LNCAP (cell line): ENCODE data around the gene BUB3.

Experiments
- CTCF ChIP-seq: fragments of 450-650 bp; IDR thresholded peaks from 2 replicates; pipeline ENCODE4 v1.5.1; 2017; ENCODE audit warnings: mild to moderate bottlenecking

Gene BUB3

GRCh38 chr10:123166618-123167017 is 12.4 kb downstream of the BUB3 start:
- TF ChIP-seq CTCF: no peak

GRCh38 chr10:123170961-123171360 is 16.8 kb downstream of the BUB3 start:
- TF ChIP-seq CTCF: no peak

GRCh38 chr10:123175389-123176387 is 21.5 kb downstream of the BUB3 start:
- no peak for TF ChIP-seq CTCF

- no peak for TF ChIP-seq CTCF
These were observed 26.2 kb downstream of the BUB3 start for GRCh38 chr10:123180101-123181090.

- no peak for TF ChIP-seq CTCF
These were observed 29.5 kb downstream of the BUB3 start for GRCh38 chr10:123183724-123184123.

GRCh38 chr10:123187781-123188180 is 33.6 kb downstream of the BUB3 start:
- no peak for TF ChIP-seq CTCF

DNA sequence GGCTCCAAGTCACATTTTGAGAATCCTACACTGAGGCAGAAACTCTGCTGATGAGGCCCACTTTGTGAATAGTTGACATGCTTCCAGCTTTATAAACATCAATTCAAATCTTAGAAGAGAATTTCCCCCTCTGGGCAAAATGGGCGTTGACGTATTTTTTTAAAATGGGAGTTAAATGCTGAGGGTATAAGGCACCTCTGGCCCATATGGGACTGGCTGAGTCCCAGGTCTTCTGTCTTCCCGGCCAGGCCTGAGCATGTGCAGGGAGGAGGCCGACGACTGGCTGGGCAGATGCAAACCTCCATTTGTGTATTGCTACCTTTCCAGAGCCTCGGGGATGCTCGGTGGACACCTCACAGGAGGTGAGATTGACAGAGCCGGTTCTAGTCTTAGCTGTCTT is 37.7 kb downstream of the BUB3 start:
- TF ChIP-seq CTCF: no peak
